ENCODE results near the gene PYURF.

The PYURF gene

GRCh38 chr4:88537709-88538108, 14.1 kb upstream of the PYURF start:
- TF ChIP-seq, protein P1, sequence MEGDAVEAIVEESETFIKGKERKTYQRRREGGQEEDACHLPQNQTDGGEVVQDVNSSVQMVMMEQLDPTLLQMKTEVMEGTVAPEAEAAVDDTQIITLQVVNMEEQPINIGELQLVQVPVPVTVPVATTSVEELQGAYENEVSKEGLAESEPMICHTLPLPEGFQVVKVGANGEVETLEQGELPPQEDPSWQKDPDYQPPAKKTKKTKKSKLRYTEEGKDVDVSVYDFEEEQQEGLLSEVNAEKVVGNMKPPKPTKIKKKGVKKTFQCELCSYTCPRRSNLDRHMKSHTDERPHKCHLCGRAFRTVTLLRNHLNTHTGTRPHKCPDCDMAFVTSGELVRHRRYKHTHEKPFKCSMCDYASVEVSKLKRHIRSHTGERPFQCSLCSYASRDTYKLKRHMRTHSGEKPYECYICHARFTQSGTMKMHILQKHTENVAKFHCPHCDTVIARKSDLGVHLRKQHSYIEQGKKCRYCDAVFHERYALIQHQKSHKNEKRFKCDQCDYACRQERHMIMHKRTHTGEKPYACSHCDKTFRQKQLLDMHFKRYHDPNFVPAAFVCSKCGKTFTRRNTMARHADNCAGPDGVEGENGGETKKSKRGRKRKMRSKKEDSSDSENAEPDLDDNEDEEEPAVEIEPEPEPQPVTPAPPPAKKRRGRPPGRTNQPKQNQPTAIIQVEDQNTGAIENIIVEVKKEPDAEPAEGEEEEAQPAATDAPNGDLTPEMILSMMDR (IDR thresholded peaks at IDR 0.05), result no peak
- H3K27me3 Mint-ChIP-seq (ENCODE audit: low read depth, poor library complexity), result peaks cover 5% of the 10 kb centered on the region
- H3K9me3 Mint-ChIP-seq, result peaks cover 5% of the 10 kb centered on the region
- no peak overlapping the region for H3K27ac Mint-ChIP-seq
- DNase-seq, result no peak
- no peak overlapping the region for H3K4me3 Mint-ChIP-seq
- no peaks in the 10 kb centered on the region for H3K4me1 Mint-ChIP-seq
- H3K36me3 Mint-ChIP-seq (ENCODE audit: low read depth), result no peaks in the 10 kb centered on the region

DNA sequence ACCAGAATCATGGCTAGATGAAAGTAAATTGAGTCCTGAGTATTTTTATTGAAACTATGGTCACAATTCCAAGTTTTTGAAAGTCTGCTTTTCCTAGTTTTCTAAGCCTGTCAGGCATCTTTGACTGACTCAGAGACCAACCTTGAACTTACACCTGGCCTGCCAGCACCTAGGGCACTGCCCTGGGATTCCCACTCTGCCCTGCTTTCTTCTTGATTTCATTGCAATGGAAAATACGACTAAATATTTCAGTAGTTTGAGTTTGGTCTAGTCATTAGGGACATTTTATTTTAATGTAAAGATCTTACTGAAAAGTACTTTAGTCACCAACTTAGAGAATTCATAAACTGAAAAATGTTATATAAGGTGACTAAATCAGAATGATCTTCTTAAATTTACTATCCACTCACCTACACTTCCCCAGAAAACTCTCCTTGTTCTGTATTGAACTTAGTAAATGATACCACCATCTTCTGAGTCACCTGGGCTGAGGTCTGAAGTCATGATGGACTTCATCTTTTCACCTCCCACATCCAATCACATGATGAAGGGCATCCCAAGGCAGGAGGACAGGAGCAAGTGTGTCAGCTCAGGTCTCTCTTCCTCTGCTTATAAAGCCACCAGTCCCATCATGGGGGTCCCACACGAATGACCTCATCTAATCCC, 11.6 kb upstream of the PYURF start:
- Mint-ChIP-seq H3K27ac (no peak overlapping the region), H3K36me3 (ENCODE audit: low read depth) (no peaks in the 10 kb centered on the region), H3K27me3 (ENCODE audit: low read depth, poor library complexity) (no peaks in the 10 kb centered on the region), H3K4me1 (no peaks in the 10 kb centered on the region), H3K9me3 (peaks cover 3% of the 10 kb centered on the region), H3K4me3 (no peak overlapping the region)
- no peak for DNase-seq
- TF ChIP-seq, protein P1 (IDR thresholded peaks at IDR 0.05), result no peak

- Mint-ChIP-seq H3K4me3 (no peak overlapping the region), H3K4me1 (no peaks in the 10 kb centered on the region), H3K36me3 (ENCODE audit: low read depth) (no peaks in the 10 kb centered on the region), H3K27ac (no peak overlapping the region), H3K27me3 (ENCODE audit: low read depth, poor library complexity) (no peaks in the 10 kb centered on the region), H3K9me3 (no peaks in the 10 kb centered on the region)
- TF ChIP-seq, protein P1 (IDR thresholded peaks at IDR 0.05), result no peak
- no peak for DNase-seq
Measured at GRCh38 chr4:88533937-88534750, 10.6 kb upstream of the PYURF start.

DNA sequence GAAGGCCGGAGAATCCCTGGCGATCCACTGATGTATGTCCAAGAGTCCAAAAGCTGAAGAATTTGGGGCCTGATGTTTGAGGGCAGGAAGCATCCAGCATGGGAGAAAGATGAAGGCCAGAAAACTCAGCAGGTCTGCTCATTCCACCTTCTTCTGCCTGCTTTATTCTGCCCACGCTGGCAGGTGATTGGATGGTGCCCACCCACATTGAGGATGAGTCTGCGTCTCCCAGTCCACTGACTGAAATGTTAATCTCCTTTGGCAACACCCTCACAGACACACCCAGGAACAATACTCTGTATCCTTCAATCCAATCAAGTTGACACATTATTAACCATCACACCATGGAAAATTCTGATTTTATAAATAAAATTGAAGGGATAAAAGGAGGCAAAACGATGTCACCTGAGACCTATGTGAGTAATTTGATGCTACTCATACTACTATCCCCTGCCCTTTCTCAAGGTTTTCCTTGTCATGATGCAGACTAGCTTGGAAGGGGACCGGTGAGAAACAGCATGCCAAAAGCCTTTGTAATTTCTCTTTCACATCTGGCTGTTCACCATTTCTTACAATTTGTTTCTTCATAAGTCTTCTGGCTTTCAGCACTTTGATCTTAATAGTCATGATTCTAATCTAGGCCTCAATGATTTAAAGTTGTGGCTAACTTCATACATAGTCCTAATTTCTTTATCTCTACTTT, 9.7 kb upstream of the PYURF start:
- Mint-ChIP-seq H3K4me3 (no peak overlapping the region), H3K27me3 (ENCODE audit: low read depth, poor library complexity) (no peaks in the 10 kb centered on the region), H3K9me3 (no peaks in the 10 kb centered on the region), H3K4me1 (peaks cover 1% of the 10 kb centered on the region), H3K36me3 (ENCODE audit: low read depth) (no peaks in the 10 kb centered on the region), H3K27ac (peak overlapping the region; percentile 60)
- TF ChIP-seq, protein P1 (IDR thresholded peaks at IDR 0.05), result no peak
- DNase-seq, result no peak

- Mint-ChIP-seq H3K9me3 (no peaks in the 10 kb centered on the region), H3K4me3 (no peak overlapping the region), H3K36me3 (ENCODE audit: low read depth) (no peaks in the 10 kb centered on the region)
Measured at GRCh38 chr4:88531549-88531948, 8.0 kb upstream of the PYURF start.

More at GRCh38 chr4:88531549-88531948, 8.0 kb upstream of the PYURF start:
- peaks cover 4% of the 10 kb centered on the region for H3K4me1 Mint-ChIP-seq
- peaks cover 4% of the 10 kb centered on the region for H3K27me3 Mint-ChIP-seq (ENCODE audit: low read depth, poor library complexity)
- DNase-seq, result no peak
- H3K27ac Mint-ChIP-seq, result no peak overlapping the region
- TF ChIP-seq, protein P1 (IDR thresholded peaks at IDR 0.05), result no peak
